ENCODE results near the gene SRPK1.
A peak's percentile ranks its signal among the peaks of the same experiment; 100 is the strongest.

The SRPK1 gene

DNA sequence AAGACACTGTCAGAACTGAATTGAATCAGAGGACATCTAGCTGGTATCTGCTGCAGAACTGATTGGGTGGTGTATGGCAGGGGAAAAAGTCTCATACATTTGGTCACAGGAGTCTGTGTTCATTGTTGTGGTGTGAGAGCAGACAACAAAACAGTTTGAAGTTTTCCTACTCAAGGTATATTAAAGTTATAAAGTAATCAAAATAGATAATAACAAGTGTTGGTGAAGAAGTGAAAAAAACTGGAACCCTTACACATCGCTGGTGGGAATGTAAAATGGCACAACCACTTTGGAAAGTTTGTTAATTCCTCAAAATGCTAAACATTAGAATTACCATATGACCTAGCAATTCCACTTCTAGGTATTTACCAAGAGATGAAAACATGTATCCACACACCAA lies 24.7 kb downstream of the SRPK1 start:
- Histone ChIP-seq H3K9ac (ENCODE audit: insufficient read length) (no peak overlapping the region), H3K36me3 (ENCODE audit: insufficient read depth, low read length) (peaks cover 35% of the 10 kb centered on the region), H3K27ac (no peak overlapping the region), H3K4me3 (no peak overlapping the region), H3K9me3 (ENCODE audit: low read depth, low read length) (no peaks in the 10 kb centered on the region)
- TF ChIP-seq EZH2 (IDR thresholded peaks at IDR 0.05): no peak
- no peak for TF ChIP-seq FOXP2 (optimal IDR thresholded peaks at IDR 0.05; ENCODE audit: control extremely low read depth, extremely low read length, insufficient read depth)
- TF ChIP-seq POLR2AphosphoS5 (IDR thresholded peaks at IDR 0.05; ENCODE audit: borderline replicate concordance, low read depth, low read length): no peak
- no peak for DNase-seq (ENCODE audit: low read depth, low spot score)

GRCh38 chr6:35895560-35895959 lies 25.3 kb downstream of the SRPK1 start:
- DNase-seq (ENCODE audit: low read depth, low spot score): no peak
- no peak overlapping the region for H3K4me3 ChIP-seq
- H3K9ac ChIP-seq (ENCODE audit: insufficient read length): no peak overlapping the region
- no peaks in the 10 kb centered on the region for H3K9me3 ChIP-seq (ENCODE audit: low read depth, low read length)
- H3K27ac ChIP-seq: no peak overlapping the region
- TF ChIP-seq FOXP2 (optimal IDR thresholded peaks at IDR 0.05; ENCODE audit: control extremely low read depth, extremely low read length, insufficient read depth) (no peak), POLR2AphosphoS5 (IDR thresholded peaks at IDR 0.05; ENCODE audit: borderline replicate concordance, low read depth, low read length) (no peak), EZH2 (IDR thresholded peaks at IDR 0.05) (no peak)
- peaks cover 29% of the 10 kb centered on the region for H3K36me3 ChIP-seq (ENCODE audit: insufficient read depth, low read length)

- Histone ChIP-seq H3K36me3 (ENCODE audit: insufficient read depth, low read length) (peaks cover 24% of the 10 kb centered on the region), H3K9me3 (ENCODE audit: low read depth, low read length) (no peaks in the 10 kb centered on the region), H3K9ac (ENCODE audit: insufficient read length) (peak overlapping the region; percentile 20), H3K4me3 (no peak overlapping the region), H3K27ac (peak overlapping the region; percentile 58; the same call in 1 of the 2 replicates)
- no peak for TF ChIP-seq POLR2AphosphoS5 (IDR thresholded peaks at IDR 0.05; ENCODE audit: borderline replicate concordance, low read depth, low read length)
- no peak for TF ChIP-seq FOXP2 (optimal IDR thresholded peaks at IDR 0.05; ENCODE audit: control extremely low read depth, extremely low read length, insufficient read depth)
- TF ChIP-seq EZH2 (IDR thresholded peaks at IDR 0.05): no peak
- no peak for DNase-seq (ENCODE audit: low read depth, low spot score)
These were observed 26.1 kb downstream of the SRPK1 start for GRCh38 chr6:35894776-35895175.

DNA sequence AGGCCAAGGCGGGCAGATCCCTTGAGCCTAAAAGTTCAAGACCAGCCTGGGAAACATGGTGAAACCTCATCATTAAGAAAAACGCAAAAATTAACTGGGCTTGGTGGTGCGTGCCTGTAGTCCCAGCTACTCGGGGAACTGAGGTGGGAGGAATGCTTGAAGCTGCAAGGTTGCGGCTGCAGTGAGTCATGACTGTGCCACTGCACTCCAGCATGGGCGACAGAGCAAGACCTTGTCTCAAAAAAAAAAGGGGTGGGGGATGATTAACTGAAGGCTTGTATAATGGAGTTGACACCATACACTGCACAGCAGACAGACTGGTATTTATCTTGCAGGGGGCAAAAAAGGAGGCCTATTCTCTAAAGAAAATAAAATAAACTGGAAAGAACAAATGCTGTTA lies 27.7 kb downstream of the SRPK1 start:
- H3K36me3 ChIP-seq (ENCODE audit: insufficient read depth, low read length): peaks cover 21% of the 10 kb centered on the region
- H3K27ac ChIP-seq: no peak overlapping the region
- H3K9ac ChIP-seq (ENCODE audit: insufficient read length): no peak overlapping the region
- no peak overlapping the region for H3K4me3 ChIP-seq
- DNase-seq (ENCODE audit: low read depth, low spot score): no peak
- H3K9me3 ChIP-seq (ENCODE audit: low read depth, low read length): no peaks in the 10 kb centered on the region
- TF ChIP-seq FOXP2 (optimal IDR thresholded peaks at IDR 0.05; ENCODE audit: control extremely low read depth, extremely low read length, insufficient read depth): no peak
- TF ChIP-seq EZH2 (IDR thresholded peaks at IDR 0.05): no peak
- no peak for TF ChIP-seq POLR2AphosphoS5 (IDR thresholded peaks at IDR 0.05; ENCODE audit: borderline replicate concordance, low read depth, low read length)

- no peak overlapping the region for H3K9ac ChIP-seq (ENCODE audit: insufficient read length)
- peaks cover 26% of the 10 kb centered on the region for H3K36me3 ChIP-seq (ENCODE audit: insufficient read depth, low read length)
- no peak for DNase-seq (ENCODE audit: low read depth, low spot score)
- H3K4me3 ChIP-seq: no peak overlapping the region
- H3K9me3 ChIP-seq (ENCODE audit: low read depth, low read length): no peaks in the 10 kb centered on the region
- H3K27ac ChIP-seq: no peak overlapping the region
- TF ChIP-seq EZH2 (IDR thresholded peaks at IDR 0.05): no peak
- TF ChIP-seq POLR2AphosphoS5 (IDR thresholded peaks at IDR 0.05; ENCODE audit: borderline replicate concordance, low read depth, low read length): no peak
- no peak for TF ChIP-seq FOXP2 (optimal IDR thresholded peaks at IDR 0.05; ENCODE audit: control extremely low read depth, extremely low read length, insufficient read depth)
These were observed 28.4 kb downstream of the SRPK1 start for GRCh38 chr6:35892482-35892881.

DNA sequence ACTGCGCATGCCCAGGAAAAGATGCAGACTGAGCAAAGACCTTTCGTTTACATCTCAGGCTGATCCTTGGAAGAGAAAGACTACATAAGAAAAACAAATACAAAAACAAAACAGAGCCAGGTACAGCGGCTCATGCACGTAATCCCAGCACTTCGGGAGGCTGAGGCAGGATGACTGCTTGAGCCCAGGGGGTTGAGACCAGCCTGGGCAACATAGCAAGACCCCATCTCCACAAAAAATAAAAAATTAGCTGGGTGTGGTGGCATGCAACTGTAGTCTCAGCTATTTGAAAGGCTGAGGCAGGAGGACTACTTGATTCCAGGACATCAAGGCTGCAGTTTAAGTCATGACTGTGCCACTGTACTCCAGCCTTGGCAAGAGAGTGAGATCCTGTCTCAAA lies 41.7 kb downstream of the SRPK1 start:
- no peak for DNase-seq (ENCODE audit: low read depth, low spot score)
- H3K4me3 ChIP-seq: no peak overlapping the region
- H3K36me3 ChIP-seq (ENCODE audit: insufficient read depth, low read length): peaks cover 49% of the 10 kb centered on the region
- H3K9ac ChIP-seq (ENCODE audit: insufficient read length): no peak overlapping the region
- H3K9me3 ChIP-seq (ENCODE audit: low read depth, low read length): no peaks in the 10 kb centered on the region
- no peak overlapping the region for H3K27ac ChIP-seq
- TF ChIP-seq FOXP2 (optimal IDR thresholded peaks at IDR 0.05; ENCODE audit: control extremely low read depth, extremely low read length, insufficient read depth): no peak
- no peak for TF ChIP-seq EZH2 (IDR thresholded peaks at IDR 0.05)
- no peak for TF ChIP-seq POLR2AphosphoS5 (IDR thresholded peaks at IDR 0.05; ENCODE audit: borderline replicate concordance, low read depth, low read length)

- no peak overlapping the region for H3K4me3 ChIP-seq
- no peaks in the 10 kb centered on the region for H3K9me3 ChIP-seq (ENCODE audit: low read depth, low read length)
- H3K36me3 ChIP-seq (ENCODE audit: insufficient read depth, low read length): peaks cover 42% of the 10 kb centered on the region
- no peak for DNase-seq (ENCODE audit: low read depth, low spot score)
- H3K9ac ChIP-seq (ENCODE audit: insufficient read length): no peak overlapping the region
- TF ChIP-seq FOXP2 (optimal IDR thresholded peaks at IDR 0.05; ENCODE audit: control extremely low read depth, extremely low read length, insufficient read depth) (no peak), EZH2 (IDR thresholded peaks at IDR 0.05) (no peak), POLR2AphosphoS5 (IDR thresholded peaks at IDR 0.05; ENCODE audit: borderline replicate concordance, low read depth, low read length) (no peak)
- no peak overlapping the region for H3K27ac ChIP-seq
These were observed 44.0 kb downstream of the SRPK1 start for GRCh38 chr6:35876902-35877301.

- H3K27ac ChIP-seq: no peak overlapping the region
- H3K9me3 ChIP-seq (ENCODE audit: low read depth, low read length): no peaks in the 10 kb centered on the region
- H3K36me3 ChIP-seq (ENCODE audit: insufficient read depth, low read length): peaks cover 29% of the 10 kb centered on the region
- DNase-seq (ENCODE audit: low read depth, low spot score): no peak
- H3K9ac ChIP-seq (ENCODE audit: insufficient read length): no peak overlapping the region
- no peak overlapping the region for H3K4me3 ChIP-seq
- TF ChIP-seq EZH2 (IDR thresholded peaks at IDR 0.05) (no peak), POLR2AphosphoS5 (IDR thresholded peaks at IDR 0.05; ENCODE audit: borderline replicate concordance, low read depth, low read length) (no peak), FOXP2 (optimal IDR thresholded peaks at IDR 0.05; ENCODE audit: control extremely low read depth, extremely low read length, insufficient read depth) (no peak)
These were observed 46.2 kb downstream of the SRPK1 start for GRCh38 chr6:35874730-35875129.

DNA sequence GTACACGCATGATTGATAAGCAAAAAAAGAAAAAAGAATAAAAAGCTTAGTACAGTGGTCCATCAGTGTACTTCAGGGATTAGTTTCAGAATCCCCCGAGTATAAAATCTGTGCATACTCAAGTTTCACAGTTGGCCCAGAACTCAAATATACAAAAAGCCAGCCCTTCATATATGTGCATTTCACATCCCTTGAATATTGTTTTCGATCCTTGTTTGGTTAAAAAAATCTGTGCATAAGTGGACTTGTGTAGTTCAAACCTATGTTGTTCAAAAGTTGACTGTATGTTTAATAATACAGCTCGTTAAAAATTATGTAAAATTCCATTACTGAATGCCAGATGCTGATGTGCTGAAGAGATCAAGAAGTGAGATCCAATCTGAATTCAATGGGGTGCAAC lies 61.5 kb downstream of the SRPK1 start:
- Histone ChIP-seq H3K36me3 (ENCODE audit: insufficient read depth, low read length) (peaks cover 71% of the 10 kb centered on the region), H3K4me3 (no peak overlapping the region), H3K9ac (ENCODE audit: insufficient read length) (no peak overlapping the region), H3K9me3 (ENCODE audit: low read depth, low read length) (no peaks in the 10 kb centered on the region), H3K27ac (no peak overlapping the region)
- no peak for TF ChIP-seq POLR2AphosphoS5 (IDR thresholded peaks at IDR 0.05; ENCODE audit: borderline replicate concordance, low read depth, low read length)
- TF ChIP-seq EZH2 (IDR thresholded peaks at IDR 0.05): no peak
- no peak for TF ChIP-seq FOXP2 (optimal IDR thresholded peaks at IDR 0.05; ENCODE audit: control extremely low read depth, extremely low read length, insufficient read depth)
- no peak for DNase-seq (ENCODE audit: low read depth, low spot score)

All from SK-N-MC (cell line).